ENCODE measurements around the gene TMEM151A. TPM values are rescaled to one million over a fixed set of nuclear protein-coding genes. Genes with fewer than 3 reads are reported as not detected.

The TMEM151A gene
- total RNA-seq, 6 experiments from 2014 or later = 0.07 to 0.11 TPM; not detected in 4

GRCh38 chr11:66328031-66328301 is 36.3 kb downstream of the TMEM151A start:
- Mint-ChIP-seq H3K9me3 (no peaks in the 10 kb centered on the region), H3K36me3 (ENCODE audit: low read depth) (peaks cover 3% of the 10 kb centered on the region; the same call in 1 of the 2 replicates), H3K4me3 (peak overlapping the region; percentile 44), H3K27me3 (ENCODE audit: insufficient read depth) (peaks cover 13% of the 10 kb centered on the region), H3K4me1 (ENCODE audit: low read depth) (peaks cover 53% of the 10 kb centered on the region), H3K27ac (peak overlapping the region; percentile 88)
- no peak for TF ChIP-seq CTCF (IDR thresholded peaks at IDR 0.05)
- peak; percentile 57 for DNase-seq

- DNase-seq = peak; percentile 78
- peak; percentile 100 for TF ChIP-seq CTCF (IDR thresholded peaks at IDR 0.05)
- H3K36me3 Mint-ChIP-seq (ENCODE audit: low read depth) = peaks cover 5% of the 10 kb centered on the region; the same call in 1 of the 2 replicates
- H3K27ac Mint-ChIP-seq = peak overlapping the region; percentile 88
- no peaks in the 10 kb centered on the region for H3K9me3 Mint-ChIP-seq
- peaks cover 13% of the 10 kb centered on the region for H3K27me3 Mint-ChIP-seq (ENCODE audit: insufficient read depth)
- H3K4me1 Mint-ChIP-seq (ENCODE audit: low read depth) = peaks cover 53% of the 10 kb centered on the region
- H3K4me3 Mint-ChIP-seq = peak overlapping the region; percentile 44
These were observed 36.8 kb downstream of the TMEM151A start for GRCh38 chr11:66328302-66329144.

- TF ChIP-seq CTCF (IDR thresholded peaks at IDR 0.05) = no peak
- Mint-ChIP-seq H3K27ac (peak overlapping the region; percentile 88), H3K4me1 (ENCODE audit: low read depth) (peaks cover 48% of the 10 kb centered on the region)
These were observed 37.5 kb downstream of the TMEM151A start for GRCh38 chr11:66329165-66329673.

GRCh38 chr11:66330931-66331330 is 39.2 kb downstream of the TMEM151A start:
- H3K27me3 Mint-ChIP-seq (ENCODE audit: insufficient read depth) = peaks cover 15% of the 10 kb centered on the region
- peaks cover 31% of the 10 kb centered on the region for H3K4me1 Mint-ChIP-seq (ENCODE audit: low read depth)

More at GRCh38 chr11:66329165-66329673, 37.5 kb downstream of the TMEM151A start:
- H3K27me3 Mint-ChIP-seq (ENCODE audit: insufficient read depth) = peaks cover 14% of the 10 kb centered on the region
- peaks cover 5% of the 10 kb centered on the region for H3K36me3 Mint-ChIP-seq (ENCODE audit: low read depth)
- no peak for DNase-seq
- H3K9me3 Mint-ChIP-seq = no peaks in the 10 kb centered on the region
- peak overlapping the region; percentile 42; the same call in 1 of the 2 replicates for H3K4me3 Mint-ChIP-seq

More at GRCh38 chr11:66330931-66331330, 39.2 kb downstream of the TMEM151A start:
- Mint-ChIP-seq H3K36me3 (ENCODE audit: low read depth) (peaks cover 12% of the 10 kb centered on the region), H3K27ac (0 out of 2 replicates have a peak overlapping the region, but pooled peaks have one; percentile 26), H3K9me3 (no peaks in the 10 kb centered on the region), H3K4me3 (no peak overlapping the region)
- peak; percentile 31; the same call in 1 of the 2 replicates for TF ChIP-seq CTCF (IDR thresholded peaks at IDR 0.05)
- DNase-seq = no peak
